ENCODE measurements around the gene ZBTB20. TPM values are rescaled to one million over a fixed set of nuclear protein-coding genes. Genes with fewer than 3 reads are reported as not detected.

The ZBTB20 gene
- total and polyA plus RNA-seq, 5 experiments from 2014 or later = 16.5 to 50.8 (median 22.0) TPM

GRCh38 chr3:114848082-114848481 is 299.0 kb downstream of the ZBTB20 start:
- H3K9me3 Mint-ChIP-seq = no peaks in the 10 kb centered on the region
- no peak for DNase-seq
- H3K27ac Mint-ChIP-seq = no peak overlapping the region
- POLR2A ChIA-PET = no interaction called here
- H3K27me3 Mint-ChIP-seq = no peaks in the 10 kb centered on the region
- ATAC-seq = no peak
- H3K4me1 Mint-ChIP-seq = peaks cover 0 to 20% (median 3%) of the 10 kb centered on the region in 4 donors
- peaks cover 0 to 6% (median 2%) of the 10 kb centered on the region in 3 donors for H3K36me3 Mint-ChIP-seq
- no peak overlapping the region for H3K4me3 Mint-ChIP-seq

DNA sequence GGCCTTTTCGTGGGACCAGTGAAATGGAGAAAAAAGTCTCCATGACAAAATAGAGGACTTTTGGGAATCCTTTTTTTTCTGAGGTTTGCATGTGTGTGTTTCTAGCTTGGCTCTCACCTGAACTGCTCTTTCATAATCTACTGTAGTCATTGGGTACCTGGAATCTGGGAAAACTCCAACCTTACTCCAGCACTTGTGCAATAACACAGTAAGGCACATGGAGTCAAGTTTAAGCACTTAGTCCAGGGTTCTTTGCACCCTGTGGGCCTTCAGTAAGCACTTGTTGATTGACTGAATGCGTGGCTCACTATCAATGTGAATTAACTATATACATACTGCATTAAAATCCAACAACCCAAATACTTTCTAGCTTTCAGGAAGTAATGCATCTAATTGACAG is 299.5 kb downstream of the ZBTB20 start:
- ATAC-seq (no peak), DNase-seq (no peak)
- Mint-ChIP-seq H3K4me3 (no peak overlapping the region), H3K27ac (peak overlapping the region in 1 of 10 donors; percentile 63), H3K27me3 (no peaks in the 10 kb centered on the region), H3K4me1 (peaks cover 0 to 19% (median 3%) of the 10 kb centered on the region in 4 donors), H3K36me3 (peaks cover 0 to 6% (median 3%) of the 10 kb centered on the region in 3 donors), H3K9me3 (no peaks in the 10 kb centered on the region)
- POLR2A ChIA-PET = no interaction called here

DNA sequence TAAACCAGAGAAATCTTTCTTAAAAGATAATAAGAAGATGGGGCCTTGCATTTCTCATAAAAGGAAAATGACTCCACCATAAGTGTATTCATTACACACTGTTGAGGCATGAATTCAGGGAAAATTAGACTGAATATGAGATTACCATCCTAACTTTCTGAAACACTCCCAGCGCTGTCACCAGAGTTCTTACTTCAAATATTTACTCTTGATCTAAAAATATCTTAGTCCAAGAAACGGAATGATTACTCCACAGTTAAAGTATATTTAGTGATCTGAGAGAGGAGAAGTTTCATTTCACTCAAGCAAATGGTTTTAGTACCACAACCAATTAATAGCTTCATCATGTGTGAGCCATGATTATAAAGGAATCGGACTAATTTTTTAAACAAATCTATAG is 300.3 kb downstream of the ZBTB20 start:
- POLR2A ChIA-PET = no interaction called here
- DNase-seq (no peak), ATAC-seq (no peak)
- no peaks in the 10 kb centered on the region for H3K27me3 Mint-ChIP-seq
- peak overlapping the region in 2 of 10 donors; percentile 7 to 8 for H3K27ac Mint-ChIP-seq
- no peaks in the 10 kb centered on the region for H3K9me3 Mint-ChIP-seq
- no peak overlapping the region for H3K4me3 Mint-ChIP-seq
- H3K4me1 Mint-ChIP-seq = peaks cover 0 to 15% (median 2%) of the 10 kb centered on the region in 4 donors
- H3K36me3 Mint-ChIP-seq = peaks cover 0 to 9% (median 4%) of the 10 kb centered on the region in 3 donors

DNA sequence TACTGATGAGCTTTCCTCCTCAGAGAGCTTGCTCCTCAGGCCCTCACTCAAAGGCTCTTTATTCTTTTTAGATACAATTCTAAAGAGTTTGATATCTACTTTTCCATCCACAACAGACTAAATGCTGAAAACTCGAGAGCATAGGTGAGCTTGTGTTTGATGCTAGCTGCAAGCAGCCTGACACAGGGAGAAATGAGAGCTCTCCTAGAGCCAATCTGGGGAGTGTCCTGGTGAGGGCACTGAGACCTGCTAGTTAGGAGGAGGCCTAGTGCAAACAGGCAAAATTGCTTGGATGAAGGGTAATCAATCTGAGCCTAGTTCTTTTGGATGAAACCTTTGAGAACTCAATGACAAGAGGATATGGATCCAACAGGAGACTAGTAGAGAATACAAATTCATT is 300.8 kb downstream of the ZBTB20 start:
- H3K9me3 Mint-ChIP-seq = no peaks in the 10 kb centered on the region
- no peak overlapping the region for H3K4me3 Mint-ChIP-seq
- DNase-seq = no peak
- H3K27me3 Mint-ChIP-seq = no peaks in the 10 kb centered on the region
- peaks cover 0 to 15% (median 4%) of the 10 kb centered on the region in 4 donors for H3K4me1 Mint-ChIP-seq
- ATAC-seq = no peak
- POLR2A ChIA-PET = no interaction called here
- H3K27ac Mint-ChIP-seq = peak overlapping the region in 3 of 10 donors; percentile 8 to 66 (median 20)
- peaks cover 0 to 12% (median 8%) of the 10 kb centered on the region in 3 donors for H3K36me3 Mint-ChIP-seq

- no peak for ATAC-seq
- Mint-ChIP-seq H3K4me3 (no peak overlapping the region), H3K27ac (no peak overlapping the region), H3K36me3 (peaks cover 0 to 32% (median 28%) of the 10 kb centered on the region in 3 donors), H3K27me3 (no peaks in the 10 kb centered on the region), H3K9me3 (no peaks in the 10 kb centered on the region), H3K4me1 (peaks cover 0 to 17% (median 6%) of the 10 kb centered on the region in 4 donors)
- no peak for DNase-seq
- POLR2A ChIA-PET = no interaction called here
These were observed 305.6 kb downstream of the ZBTB20 start for GRCh38 chr3:114841515-114841914.

- Mint-ChIP-seq H3K9me3 (no peaks in the 10 kb centered on the region), H3K4me3 (no peak overlapping the region)
- POLR2A ChIA-PET = no interaction called here
These were observed 307.6 kb downstream of the ZBTB20 start for GRCh38 chr3:114839476-114839875.

DNA sequence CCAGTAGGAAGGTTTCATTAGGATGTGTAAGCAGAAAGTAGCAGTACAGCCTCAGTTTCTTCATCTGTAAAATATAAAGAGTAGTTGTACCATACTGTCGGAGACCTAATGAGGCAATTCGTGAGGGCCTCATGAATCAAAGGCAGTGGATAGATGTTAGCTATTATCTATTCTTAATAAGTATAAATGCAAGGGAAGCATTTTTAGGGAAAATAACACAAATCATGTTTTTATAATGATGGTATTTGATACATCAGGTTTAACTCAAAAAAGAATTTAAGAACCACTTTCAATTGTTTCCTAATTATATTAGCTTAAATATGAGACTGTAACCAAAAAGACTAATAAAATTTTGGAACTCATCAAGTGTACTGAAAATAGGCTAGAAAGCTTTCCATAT is 309.1 kb downstream of the ZBTB20 start:
- no peaks in the 10 kb centered on the region for H3K9me3 Mint-ChIP-seq
- H3K4me3 Mint-ChIP-seq = no peak overlapping the region
- no peaks in the 10 kb centered on the region for H3K27me3 Mint-ChIP-seq
- POLR2A ChIA-PET = no interaction called here
- peaks cover 0 to 17% (median 8%) of the 10 kb centered on the region in 4 donors for H3K4me1 Mint-ChIP-seq
- H3K27ac Mint-ChIP-seq = no peak overlapping the region
- H3K36me3 Mint-ChIP-seq = peaks cover 0 to 31% (median 26%) of the 10 kb centered on the region in 3 donors
- DNase-seq (no peak), ATAC-seq (no peak)

More at GRCh38 chr3:114839476-114839875, 307.6 kb downstream of the ZBTB20 start:
- Mint-ChIP-seq H3K4me1 (peaks cover 0 to 19% (median 7%) of the 10 kb centered on the region in 4 donors), H3K27ac (peak overlapping the region in 1 of 10 donors; percentile 53), H3K27me3 (no peaks in the 10 kb centered on the region), H3K36me3 (peaks cover 0 to 31% (median 27%) of the 10 kb centered on the region in 3 donors)
- DNase-seq (no peak), ATAC-seq (no peak)

- Mint-ChIP-seq H3K36me3 (peaks cover 0 to 19% (median 11%) of the 10 kb centered on the region in 3 donors), H3K27ac (no peak overlapping the region), H3K9me3 (no peaks in the 10 kb centered on the region), H3K4me3 (no peak overlapping the region), H3K4me1 (peaks cover 0 to 13% (median 7%) of the 10 kb centered on the region in 4 donors), H3K27me3 (no peaks in the 10 kb centered on the region)
- no peak for ATAC-seq
- POLR2A ChIA-PET = no interaction called here
- no peak for DNase-seq
These were observed 312.7 kb downstream of the ZBTB20 start for GRCh38 chr3:114834175-114834940.

GRCh38 chr3:114831861-114832260 is 315.2 kb downstream of the ZBTB20 start:
- Mint-ChIP-seq H3K36me3 (peaks cover 0 to 4% (median 0%) of the 10 kb centered on the region in 3 donors), H3K4me1 (peaks cover 0 to 8% (median 6%) of the 10 kb centered on the region in 4 donors), H3K27me3 (no peaks in the 10 kb centered on the region), H3K27ac (peak overlapping the region in 1 of 10 donors; percentile 52), H3K9me3 (no peaks in the 10 kb centered on the region), H3K4me3 (no peak overlapping the region)
- POLR2A ChIA-PET = no interaction called here
- DNase-seq (no peak), ATAC-seq (no peak)

GRCh38 chr3:114830652-114831051 is 316.4 kb downstream of the ZBTB20 start:
- DNase-seq (no peak), ATAC-seq (no peak)
- no peak overlapping the region for H3K4me3 Mint-ChIP-seq
- peaks cover 0 to 4% (median 1%) of the 10 kb centered on the region in 4 donors for H3K4me1 Mint-ChIP-seq
- no peaks in the 10 kb centered on the region for H3K9me3 Mint-ChIP-seq
- POLR2A ChIA-PET = no interaction called here
- H3K27me3 Mint-ChIP-seq = no peaks in the 10 kb centered on the region
- H3K36me3 Mint-ChIP-seq = no peaks in the 10 kb centered on the region
- no peak overlapping the region for H3K27ac Mint-ChIP-seq

GRCh38 chr3:114829783-114830182 is 317.3 kb downstream of the ZBTB20 start:
- Mint-ChIP-seq H3K4me1 (peaks cover 0 to 4% (median 1%) of the 10 kb centered on the region in 4 donors), H3K27me3 (no peaks in the 10 kb centered on the region), H3K9me3 (no peaks in the 10 kb centered on the region), H3K4me3 (no peak overlapping the region), H3K36me3 (no peaks in the 10 kb centered on the region), H3K27ac (no peak overlapping the region)
- no peak for ATAC-seq
- no peak for DNase-seq
- POLR2A ChIA-PET = no interaction called here

- Mint-ChIP-seq H3K4me3 (no peak overlapping the region), H3K36me3 (no peaks in the 10 kb centered on the region), H3K9me3 (no peaks in the 10 kb centered on the region), H3K27ac (no peak overlapping the region), H3K27me3 (no peaks in the 10 kb centered on the region), H3K4me1 (peaks cover 0 to 3% (median under 1%) of the 10 kb centered on the region in 4 donors)
- DNase-seq = peak in 3 of 10 donors; percentile 5 to 19 (median 11)
- POLR2A ChIA-PET = no interaction called here
- ATAC-seq = no peak
These were observed 319.6 kb downstream of the ZBTB20 start for GRCh38 chr3:114827495-114827894.

DNA sequence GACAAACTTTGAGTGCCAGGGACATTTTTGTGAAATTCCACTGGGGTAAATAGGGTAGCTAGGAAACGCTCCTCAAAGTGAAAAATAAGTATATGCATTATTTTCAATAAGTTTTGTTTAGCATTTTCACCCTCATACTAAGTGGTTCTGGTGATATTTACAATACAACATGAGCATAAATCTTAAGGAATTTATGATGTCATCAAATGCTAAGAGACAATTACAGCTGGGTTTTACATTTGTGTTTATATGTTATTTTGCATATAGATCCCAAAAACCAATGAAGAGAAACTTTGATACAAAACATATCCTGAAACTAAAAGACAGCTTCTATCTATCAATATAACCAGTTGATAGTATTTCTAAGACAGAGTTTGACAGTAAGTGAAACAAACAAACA is 323.1 kb downstream of the ZBTB20 start:
- H3K27me3 Mint-ChIP-seq = no peaks in the 10 kb centered on the region
- H3K27ac Mint-ChIP-seq = no peak overlapping the region
- no peaks in the 10 kb centered on the region for H3K9me3 Mint-ChIP-seq
- H3K4me1 Mint-ChIP-seq = no peaks in the 10 kb centered on the region
- no peak for DNase-seq
- H3K4me3 Mint-ChIP-seq = no peak overlapping the region
- no peak for ATAC-seq
- H3K36me3 Mint-ChIP-seq = no peaks in the 10 kb centered on the region
- POLR2A ChIA-PET = no interaction called here

DNA sequence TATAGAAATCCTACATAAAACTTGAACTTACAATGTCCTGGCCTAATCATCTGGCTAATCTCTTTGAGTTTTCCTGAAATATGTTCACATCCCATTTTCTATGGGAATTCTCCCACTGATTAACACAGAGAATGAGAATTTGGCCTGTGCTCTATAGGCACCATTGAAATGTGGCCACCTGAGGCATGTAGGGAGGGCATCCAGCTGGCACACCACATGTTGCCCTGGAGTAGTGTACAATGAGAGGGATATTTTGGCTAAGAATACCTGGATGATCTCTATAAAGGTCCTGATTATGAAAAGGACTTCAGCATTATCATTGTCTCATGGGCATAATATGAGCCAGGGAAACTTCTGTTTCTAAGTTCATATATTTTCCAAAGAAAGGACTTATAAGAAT is 324.0 kb downstream of the ZBTB20 start:
- no peak for DNase-seq
- Mint-ChIP-seq H3K4me1 (no peaks in the 10 kb centered on the region), H3K27ac (no peak overlapping the region), H3K4me3 (no peak overlapping the region), H3K36me3 (no peaks in the 10 kb centered on the region), H3K27me3 (no peaks in the 10 kb centered on the region), H3K9me3 (no peaks in the 10 kb centered on the region)
- ATAC-seq = no peak
- POLR2A ChIA-PET = no interaction called here
